ENCODE results near the gene TOP3B.

DNA sequence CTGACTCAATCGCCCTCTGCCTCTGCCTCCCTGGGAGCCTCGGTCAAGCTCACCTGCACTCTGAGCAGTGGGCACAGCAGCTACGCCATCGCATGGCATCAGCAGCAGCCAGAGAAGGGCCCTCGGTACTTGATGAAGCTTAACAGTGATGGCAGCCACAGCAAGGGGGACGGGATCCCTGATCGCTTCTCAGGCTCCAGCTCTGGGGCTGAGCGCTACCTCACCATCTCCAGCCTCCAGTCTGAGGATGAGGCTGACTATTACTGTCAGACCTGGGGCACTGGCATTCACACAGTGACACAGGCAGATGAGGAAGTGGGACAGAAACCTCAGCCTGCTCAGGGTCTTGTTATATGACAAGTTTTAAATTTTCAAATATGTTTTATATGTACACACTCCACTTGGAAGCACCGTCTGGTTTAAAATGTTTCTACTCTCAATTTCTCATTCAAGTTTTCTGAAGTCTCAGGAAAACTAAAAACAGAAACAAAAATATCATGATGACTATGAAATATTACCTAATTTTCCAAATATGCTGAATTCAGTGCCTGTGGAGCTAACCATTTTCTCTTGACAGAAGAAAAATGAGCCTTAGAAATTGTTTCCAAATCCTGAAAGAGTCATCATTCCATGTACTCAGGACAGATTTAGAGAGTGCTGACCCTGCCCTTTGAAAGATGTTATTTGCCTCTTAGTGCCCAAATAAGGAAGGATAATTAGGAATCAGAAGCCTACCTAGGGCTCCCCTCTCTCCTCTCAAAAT is 48.8 kb upstream of the TOP3B start:
- TF ChIP-seq, protein P1, sequence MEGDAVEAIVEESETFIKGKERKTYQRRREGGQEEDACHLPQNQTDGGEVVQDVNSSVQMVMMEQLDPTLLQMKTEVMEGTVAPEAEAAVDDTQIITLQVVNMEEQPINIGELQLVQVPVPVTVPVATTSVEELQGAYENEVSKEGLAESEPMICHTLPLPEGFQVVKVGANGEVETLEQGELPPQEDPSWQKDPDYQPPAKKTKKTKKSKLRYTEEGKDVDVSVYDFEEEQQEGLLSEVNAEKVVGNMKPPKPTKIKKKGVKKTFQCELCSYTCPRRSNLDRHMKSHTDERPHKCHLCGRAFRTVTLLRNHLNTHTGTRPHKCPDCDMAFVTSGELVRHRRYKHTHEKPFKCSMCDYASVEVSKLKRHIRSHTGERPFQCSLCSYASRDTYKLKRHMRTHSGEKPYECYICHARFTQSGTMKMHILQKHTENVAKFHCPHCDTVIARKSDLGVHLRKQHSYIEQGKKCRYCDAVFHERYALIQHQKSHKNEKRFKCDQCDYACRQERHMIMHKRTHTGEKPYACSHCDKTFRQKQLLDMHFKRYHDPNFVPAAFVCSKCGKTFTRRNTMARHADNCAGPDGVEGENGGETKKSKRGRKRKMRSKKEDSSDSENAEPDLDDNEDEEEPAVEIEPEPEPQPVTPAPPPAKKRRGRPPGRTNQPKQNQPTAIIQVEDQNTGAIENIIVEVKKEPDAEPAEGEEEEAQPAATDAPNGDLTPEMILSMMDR (IDR thresholded peaks at IDR 0.05), result no peak
- TF ChIP-seq EP300 (IDR thresholded peaks at IDR 0.05), result no peak

All from tibial nerve (tissue), 4 donors.